GM23248 (cell line): ENCODE data around the gene SCAF4. TPM values are rescaled to one million over a fixed set of nuclear protein-coding genes. Genes with fewer than 3 reads are reported as not detected.
A peak's percentile ranks its signal among the peaks of the same experiment; 100 is the strongest.

Experiments used
- DNase-seq: peaks from one replicate; pipeline ENCODE4 v3.0.0-alpha.2; 2015
- H2AFZ ChIP-seq: fragments of 200-600 bp; sonication (generic); 2 replicates; pipeline ENCODE4 v1.6.1; 2016; ENCODE audit warnings: antibody characterized with exemption
- H3F3A ChIP-seq: fragments of 200-600 bp; sonication (generic); 2 replicates; pipeline ENCODE4 v1.6.1; 2016; ENCODE audit warnings: mild to moderate bottlenecking, antibody characterized with exemption, mixed run types; ENCODE audit not compliant: insufficient read depth
- H3K27ac ChIP-seq: fragments of 200-600 bp; sonication (generic); 2 replicates; pipeline ENCODE4 v1.5.1; 2016; ENCODE audit warnings: mild to moderate bottlenecking
- H3K27me3 ChIP-seq: fragments of 200-600 bp; sonication (generic); replicated peaks from 2 replicates; pipeline ENCODE4 v1.6.1; 2016; ENCODE audit warnings: mild to moderate bottlenecking; ENCODE audit not compliant: insufficient read depth
- H3K36me3 ChIP-seq: fragments of 200-600 bp; sonication (generic); 2 replicates; pipeline ENCODE4 v1.6.1; 2016; ENCODE audit warnings: low read depth, mild to moderate bottlenecking
- H3K4me1 ChIP-seq: fragments of 200-600 bp; sonication (generic); 2 replicates; pipeline ENCODE4 v1.6.1; 2016; ENCODE audit warnings: mild to moderate bottlenecking; ENCODE audit not compliant: insufficient read depth
- H3K4me2 ChIP-seq: fragments of 200-600 bp; sonication (generic); one replicate; pipeline ENCODE4 v1.6.1; 2016; ENCODE audit warnings: mild to moderate bottlenecking; ENCODE audit not compliant: unreplicated experiment
- H3K4me3 ChIP-seq: fragments of 200-600 bp; sonication (generic); 2 replicates; pipeline ENCODE4 v1.5.1; 2016; ENCODE audit warnings: mild to moderate bottlenecking
- H3K79me2 ChIP-seq: fragments of 200-600 bp; sonication (generic); 2 replicates; pipeline ENCODE4 v1.6.1; 2016; ENCODE audit warnings: mild to moderate bottlenecking; ENCODE audit not compliant: insufficient read depth
- H3K9ac ChIP-seq: fragments of 200-600 bp; sonication (generic); 2 replicates; pipeline ENCODE4 v1.6.1; 2016; ENCODE audit warnings: mild to moderate bottlenecking
- H3K9me2 ChIP-seq: fragments of 200-600 bp; sonication (generic); 2 replicates; pipeline ENCODE4 v1.6.1; 2016; ENCODE audit warnings: mixed run types, mild to moderate bottlenecking, moderate library complexity; ENCODE audit not compliant: insufficient read depth
- H3K9me3 ChIP-seq: fragments of 200-600 bp; sonication (generic); one replicate; pipeline ENCODE4 v1.6.1; 2017; ENCODE audit warnings: low read depth
- H4K20me1 ChIP-seq: fragments of 200-600 bp; sonication (generic); 2 replicates; pipeline ENCODE4 v1.6.0; 2016; ENCODE audit not compliant: insufficient read depth
- EZH2 ChIP-seq: fragments of 200-600 bp; sonication (generic); IDR thresholded peaks from 2 replicates; pipeline ENCODE4 v1.6.1; 2018; ENCODE audit warnings: antibody characterized with exemption, mild to moderate bottlenecking; ENCODE audit not compliant: insufficient read depth, poor library complexity, severe bottlenecking
- EZH2phosphoT487 ChIP-seq: fragments of 200-600 bp; sonication (generic); IDR thresholded peaks from 2 replicates; pipeline ENCODE4 v1.6.1; 2018; ENCODE audit warnings: antibody characterized with exemption, moderate library complexity, mild to moderate bottlenecking, low read depth; ENCODE audit not compliant: insufficient read depth
- WGBS, 2 experiments: methylation state at CpG; one replicate each; pipeline ENCODE4 v1.1.6; 2015 to 2017; ENCODE audit warnings: low lambda C conversion rate in 2 of 2, low coverage in 1 of 2; ENCODE audit errors: missing lambda C conversion rate in 2 of 2; 5-methylcytosine and 5-hydroxymethylcytosine counted together
- in situ Hi-C: fragments of 300-500 bp; cut with MboI; formaldehyde crosslinking; loops from 2 replicates; pipeline ENCODE4 v1.15.0; 2020
- polyA plus RNA-seq: library from polyadenylated mRNA; unstranded; fragments of >200 nt; fragmentation: Nextera tagmentation; extraction: Ambion mirVana; gene quantifications from 2 replicates; pipeline ENCODE4 v1.2.1, GENCODE V29; 2016
- total RNA-seq: library from RNA; depleted of rRNA; stranded (reverse); fragments of >200 nt; shearing (Covaris generic); gene quantifications from 2 replicates; pipeline ENCODE4 v1.2.3, GENCODE V29; 2014

The SCAF4 gene
- total and polyA plus RNA-seq, 2 experiments from 2014 or later, result 3.2 to 19.4 TPM

- Histone ChIP-seq H3K36me3 (no peaks in the 10 kb centered on the region), H3K79me2 (peaks cover 100% of the 10 kb centered on the region), H3K4me3 (peak overlapping the region; percentile 12; the same call in 1 of the 2 replicates), H3F3A (peaks cover 42% of the 10 kb centered on the region), H3K9ac (peak overlapping the region; percentile 8; the same call in 1 of the 2 replicates), H3K27me3 (no peaks in the 10 kb centered on the region), H3K9me2 (no peaks in the 10 kb centered on the region), H3K4me1 (peaks cover 61% of the 10 kb centered on the region), H2AFZ (no peak overlapping the region), H4K20me1 (peaks cover 6% of the 10 kb centered on the region; the same call in 1 of the 2 replicates), H3K27ac (peak overlapping the region; percentile 55), H3K9me3 (no peaks in the 10 kb centered on the region), H3K4me2 (peak overlapping the region; percentile 63)
- no peak for TF ChIP-seq EZH2
- TF ChIP-seq EZH2phosphoT487, result no peak
- no peak for DNase-seq
- in situ Hi-C loops, result no loop called here
- 97 to 100% methylated on average over 1 of the region's 1 CpG for WGBS, 2 experiments
Measured at GRCh38 chr21:31711326-31711725, 20.6 kb downstream of the SCAF4 start.

GRCh38 chr21:31710586-31710985, 21.3 kb downstream of the SCAF4 start:
- Histone ChIP-seq H3K9me2 (no peaks in the 10 kb centered on the region), H3K4me3 (peak overlapping the region; percentile 12; the same call in 1 of the 2 replicates), H3K36me3 (no peaks in the 10 kb centered on the region), H3K27ac (peak overlapping the region; percentile 55), H2AFZ (no peak overlapping the region), H3K4me1 (peaks cover 54% of the 10 kb centered on the region), H3K79me2 (peaks cover 100% of the 10 kb centered on the region), H4K20me1 (peaks cover 6% of the 10 kb centered on the region; the same call in 1 of the 2 replicates), H3F3A (peaks cover 42% of the 10 kb centered on the region), H3K27me3 (no peaks in the 10 kb centered on the region), H3K9me3 (no peaks in the 10 kb centered on the region), H3K9ac (peak overlapping the region; percentile 8), H3K4me2 (peak overlapping the region; percentile 63)
- TF ChIP-seq EZH2 (no peak), EZH2phosphoT487 (no peak)
- 3 to 8% methylated on average over 1 of the region's 1 CpG for WGBS, 2 experiments
- in situ Hi-C loops, result no loop called here
- peak; percentile 74 for DNase-seq

GRCh38 chr21:31708541-31708940, 23.4 kb downstream of the SCAF4 start:
- no peaks in the 10 kb centered on the region for H4K20me1 ChIP-seq
- 76 to 92% methylated on average over 1 of the region's 1 CpG for WGBS, 2 experiments

GRCh38 chr21:31707499-31707898, 24.4 kb downstream of the SCAF4 start:
- no peak overlapping the region for H3K4me3 ChIP-seq
- in situ Hi-C loops, result no loop called here
- no peak overlapping the region for H3K4me2 ChIP-seq
- no peaks in the 10 kb centered on the region for H4K20me1 ChIP-seq
- no peak overlapping the region for H3K27ac ChIP-seq
- no peaks in the 10 kb centered on the region for H3K9me2 ChIP-seq
- H3K36me3 ChIP-seq, result 0 out of 2 replicates have a peak, but pooled peaks cover 9% of the 10 kb centered on the region
- H3K27me3 ChIP-seq, result no peaks in the 10 kb centered on the region
- no peak for DNase-seq
- no peak for TF ChIP-seq EZH2phosphoT487
- TF ChIP-seq EZH2, result no peak
- peaks cover 28% of the 10 kb centered on the region for H3K4me1 ChIP-seq
- H2AFZ ChIP-seq, result no peak overlapping the region
- H3K9me3 ChIP-seq, result no peaks in the 10 kb centered on the region
- peaks cover 100% of the 10 kb centered on the region for H3K79me2 ChIP-seq
- H3K9ac ChIP-seq, result no peak overlapping the region
- H3F3A ChIP-seq, result peaks cover 23% of the 10 kb centered on the region; the same call in 1 of the 2 replicates

More at GRCh38 chr21:31708541-31708940, 23.4 kb downstream of the SCAF4 start:
- Histone ChIP-seq H3K27me3 (no peaks in the 10 kb centered on the region), H3K9me3 (no peaks in the 10 kb centered on the region), H3K36me3 (0 out of 2 replicates have a peak, but pooled peaks cover 4% of the 10 kb centered on the region), H3K9me2 (no peaks in the 10 kb centered on the region), H3K27ac (no peak overlapping the region), H2AFZ (no peak overlapping the region), H3K4me1 (peaks cover 36% of the 10 kb centered on the region), H3K9ac (no peak overlapping the region), H3K4me2 (no peak overlapping the region), H3K4me3 (no peak overlapping the region), H3F3A (peaks cover 23% of the 10 kb centered on the region; the same call in 1 of the 2 replicates), H3K79me2 (peaks cover 100% of the 10 kb centered on the region)
- DNase-seq, result peak; percentile 14
- TF ChIP-seq EZH2 (no peak), EZH2phosphoT487 (no peak)
- in situ Hi-C loops, result no loop called here
